ENCODE data around the gene BTBD9.

BTBD9 gene

GRCh38 chr6:38174806-38175495 lies 464.8 kb downstream of the BTBD9 start:
- Histone ChIP-seq H3K27ac (ENCODE audit: low read length) (no peak overlapping the region), H3K4me1 (ENCODE audit: control insufficient read depth, low read depth, low read length) (peaks cover 13% of the 10 kb centered on the region), H3K9ac (ENCODE audit: low read length) (no peak overlapping the region), H3K4me3 (ENCODE audit: low read length) (no peak overlapping the region), H3K9me3 (ENCODE audit: control insufficient read depth, low read depth, low read length) (no peaks in the 10 kb centered on the region), H3K36me3 (ENCODE audit: control insufficient read depth, low read depth, low read length) (no peaks in the 10 kb centered on the region), H3K27me3 (ENCODE audit: control insufficient read depth, insufficient read depth, low read length) (no peaks in the 10 kb centered on the region)

- Histone ChIP-seq H3K27ac (ENCODE audit: low read length) (no peak overlapping the region), H3K9me3 (ENCODE audit: control insufficient read depth, low read depth, low read length) (no peaks in the 10 kb centered on the region), H3K27me3 (ENCODE audit: control insufficient read depth, insufficient read depth, low read length) (no peaks in the 10 kb centered on the region)
Observed at GRCh38 chr6:38174315-38174714, 465.4 kb downstream of the BTBD9 start.

GRCh38 chr6:38173909-38174308 lies 465.8 kb downstream of the BTBD9 start:
- H3K9ac ChIP-seq (ENCODE audit: low read length): no peak overlapping the region
- no peaks in the 10 kb centered on the region for H3K27me3 ChIP-seq (ENCODE audit: control insufficient read depth, insufficient read depth, low read length)
- H3K36me3 ChIP-seq (ENCODE audit: control insufficient read depth, low read depth, low read length): no peaks in the 10 kb centered on the region

More at GRCh38 chr6:38174315-38174714, 465.4 kb downstream of the BTBD9 start:
- Histone ChIP-seq H3K4me1 (ENCODE audit: control insufficient read depth, low read depth, low read length) (peaks cover 15% of the 10 kb centered on the region), H3K36me3 (ENCODE audit: control insufficient read depth, low read depth, low read length) (no peaks in the 10 kb centered on the region), H3K9ac (ENCODE audit: low read length) (no peak overlapping the region), H3K4me3 (ENCODE audit: low read length) (no peak overlapping the region)

GRCh38 chr6:38172739-38173410 lies 466.9 kb downstream of the BTBD9 start:
- Histone ChIP-seq H3K9me3 (ENCODE audit: control insufficient read depth, low read depth, low read length) (no peaks in the 10 kb centered on the region), H3K4me3 (ENCODE audit: low read length) (no peak overlapping the region), H3K4me1 (ENCODE audit: control insufficient read depth, low read depth, low read length) (peaks cover 15% of the 10 kb centered on the region), H3K27me3 (ENCODE audit: control insufficient read depth, insufficient read depth, low read length) (no peaks in the 10 kb centered on the region), H3K9ac (ENCODE audit: low read length) (no peak overlapping the region), H3K27ac (ENCODE audit: low read length) (no peak overlapping the region), H3K36me3 (ENCODE audit: control insufficient read depth, low read depth, low read length) (no peaks in the 10 kb centered on the region)

More at GRCh38 chr6:38173909-38174308, 465.8 kb downstream of the BTBD9 start:
- Histone ChIP-seq H3K4me1 (ENCODE audit: control insufficient read depth, low read depth, low read length) (peaks cover 15% of the 10 kb centered on the region), H3K4me3 (ENCODE audit: low read length) (no peak overlapping the region), H3K27ac (ENCODE audit: low read length) (no peak overlapping the region), H3K9me3 (ENCODE audit: control insufficient read depth, low read depth, low read length) (no peaks in the 10 kb centered on the region)

- Histone ChIP-seq H3K27me3 (ENCODE audit: control insufficient read depth, insufficient read depth, low read length) (no peaks in the 10 kb centered on the region), H3K36me3 (ENCODE audit: control insufficient read depth, low read depth, low read length) (no peaks in the 10 kb centered on the region), H3K27ac (ENCODE audit: low read length) (no peak overlapping the region)
Observed at GRCh38 chr6:38171997-38172738, 467.6 kb downstream of the BTBD9 start.

GRCh38 chr6:38170666-38171355 lies 468.9 kb downstream of the BTBD9 start:
- H3K9me3 ChIP-seq (ENCODE audit: control insufficient read depth, low read depth, low read length): no peaks in the 10 kb centered on the region
- no peaks in the 10 kb centered on the region for H3K36me3 ChIP-seq (ENCODE audit: control insufficient read depth, low read depth, low read length)
- no peak overlapping the region for H3K4me3 ChIP-seq (ENCODE audit: low read length)
- H3K27ac ChIP-seq (ENCODE audit: low read length): no peak overlapping the region
- peaks cover 11% of the 10 kb centered on the region for H3K4me1 ChIP-seq (ENCODE audit: control insufficient read depth, low read depth, low read length)
- no peak overlapping the region for H3K9ac ChIP-seq (ENCODE audit: low read length)
- no peaks in the 10 kb centered on the region for H3K27me3 ChIP-seq (ENCODE audit: control insufficient read depth, insufficient read depth, low read length)

More at GRCh38 chr6:38171997-38172738, 467.6 kb downstream of the BTBD9 start:
- H3K9ac ChIP-seq (ENCODE audit: low read length): no peak overlapping the region
- no peaks in the 10 kb centered on the region for H3K9me3 ChIP-seq (ENCODE audit: control insufficient read depth, low read depth, low read length)
- H3K4me3 ChIP-seq (ENCODE audit: low read length): no peak overlapping the region
- peaks cover 13% of the 10 kb centered on the region for H3K4me1 ChIP-seq (ENCODE audit: control insufficient read depth, low read depth, low read length)

GRCh38 chr6:38169977-38170526 lies 469.7 kb downstream of the BTBD9 start:
- Histone ChIP-seq H3K27ac (ENCODE audit: low read length) (no peak overlapping the region), H3K9me3 (ENCODE audit: control insufficient read depth, low read depth, low read length) (no peaks in the 10 kb centered on the region), H3K4me1 (ENCODE audit: control insufficient read depth, low read depth, low read length) (peaks cover 11% of the 10 kb centered on the region), H3K9ac (ENCODE audit: low read length) (no peak overlapping the region), H3K4me3 (ENCODE audit: low read length) (no peak overlapping the region), H3K27me3 (ENCODE audit: control insufficient read depth, insufficient read depth, low read length) (no peaks in the 10 kb centered on the region), H3K36me3 (ENCODE audit: control insufficient read depth, low read depth, low read length) (no peaks in the 10 kb centered on the region)

GRCh38 chr6:38169221-38169976 lies 470.3 kb downstream of the BTBD9 start:
- Histone ChIP-seq H3K27me3 (ENCODE audit: control insufficient read depth, insufficient read depth, low read length) (no peaks in the 10 kb centered on the region), H3K27ac (ENCODE audit: low read length) (no peak overlapping the region), H3K4me3 (ENCODE audit: low read length) (no peak overlapping the region)

GRCh38 chr6:38168699-38169098 lies 471.0 kb downstream of the BTBD9 start:
- H3K4me3 ChIP-seq (ENCODE audit: low read length): no peak overlapping the region
- no peak overlapping the region for H3K27ac ChIP-seq (ENCODE audit: low read length)
- H3K4me1 ChIP-seq (ENCODE audit: control insufficient read depth, low read depth, low read length): peaks cover 11% of the 10 kb centered on the region
- no peaks in the 10 kb centered on the region for H3K27me3 ChIP-seq (ENCODE audit: control insufficient read depth, insufficient read depth, low read length)
- H3K36me3 ChIP-seq (ENCODE audit: control insufficient read depth, low read depth, low read length): no peaks in the 10 kb centered on the region
- no peak overlapping the region for H3K9ac ChIP-seq (ENCODE audit: low read length)
- H3K9me3 ChIP-seq (ENCODE audit: control insufficient read depth, low read depth, low read length): no peaks in the 10 kb centered on the region

More at GRCh38 chr6:38169221-38169976, 470.3 kb downstream of the BTBD9 start:
- no peaks in the 10 kb centered on the region for H3K9me3 ChIP-seq (ENCODE audit: control insufficient read depth, low read depth, low read length)
- H3K4me1 ChIP-seq (ENCODE audit: control insufficient read depth, low read depth, low read length): peaks cover 11% of the 10 kb centered on the region
- no peak overlapping the region for H3K9ac ChIP-seq (ENCODE audit: low read length)
- no peaks in the 10 kb centered on the region for H3K36me3 ChIP-seq (ENCODE audit: control insufficient read depth, low read depth, low read length)

GRCh38 chr6:38168126-38168525 lies 471.6 kb downstream of the BTBD9 start:
- no peaks in the 10 kb centered on the region for H3K9me3 ChIP-seq (ENCODE audit: control insufficient read depth, low read depth, low read length)
- no peak overlapping the region for H3K4me3 ChIP-seq (ENCODE audit: low read length)
- H3K9ac ChIP-seq (ENCODE audit: low read length): no peak overlapping the region
- no peak overlapping the region for H3K27ac ChIP-seq (ENCODE audit: low read length)
- peaks cover 11% of the 10 kb centered on the region for H3K4me1 ChIP-seq (ENCODE audit: control insufficient read depth, low read depth, low read length)
- H3K36me3 ChIP-seq (ENCODE audit: control insufficient read depth, low read depth, low read length): no peaks in the 10 kb centered on the region
- no peaks in the 10 kb centered on the region for H3K27me3 ChIP-seq (ENCODE audit: control insufficient read depth, insufficient read depth, low read length)
